ENCODE measurements around the gene TMEM271. TPM values are rescaled to one million over a fixed set of nuclear protein-coding genes. Genes with fewer than 3 reads are reported as not detected.

The TMEM271 gene
- total and polyA plus RNA-seq, 10 of the 15 experiments (the other 5 are each of a cell fraction or from before 2014, with no cell fraction given): not detected

- CTCF ChIA-PET: no interaction called here
Measured at GRCh38 chr4:577499-578450, 1.7 kb upstream of the TMEM271 start.

DNA sequence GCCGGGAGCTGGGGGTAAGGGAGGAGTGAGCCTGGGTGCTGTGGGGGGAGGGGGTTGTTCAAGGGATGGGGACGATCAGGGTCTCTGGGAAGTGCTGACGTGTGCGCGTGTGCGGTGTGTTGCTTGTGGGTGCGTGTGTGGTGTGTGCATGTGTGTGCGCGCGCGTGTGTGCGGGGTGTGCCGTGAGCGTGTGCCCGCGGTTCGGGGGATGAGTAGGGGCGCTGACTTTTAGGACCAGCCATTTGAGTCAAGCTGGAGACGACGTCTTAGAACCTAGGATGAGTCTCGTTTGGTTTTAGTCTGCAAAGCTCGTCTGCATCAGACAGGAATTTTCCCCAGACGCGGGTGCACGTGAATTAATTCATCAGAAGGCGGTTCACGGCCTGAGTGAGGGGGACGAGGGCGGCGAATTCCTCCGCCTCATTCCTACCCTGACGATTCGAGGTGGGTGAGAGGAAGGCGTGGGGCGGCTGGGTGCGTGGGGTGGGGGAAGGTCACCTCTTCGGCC is 950 bp upstream of the TMEM271 start:
- H4K20me1 ChIP-seq (ENCODE audit: control insufficient read depth, insufficient read depth): no peaks in the 10 kb centered on the region
- H3K27me3 ChIP-seq (replicated peaks in 1 of 2; ENCODE audit: control insufficient read depth in 2 of 2, insufficient read depth in 2 of 2, low read length in 1 of 2): no peaks in the 10 kb centered on the region; a peak in 1 of 4 replicates
- CTCF ChIA-PET: no interaction called here
- no peak overlapping the region for H3K9ac ChIP-seq (ENCODE audit: control insufficient read depth, insufficient read depth, low read length)
- SMC1A ChIA-PET (ENCODE audit: uncharacterized antibody, unreplicated experiment): no interaction called here
- POLR2A ChIA-PET: no interaction called here
- no peak overlapping the region for H3K27ac ChIP-seq (ENCODE audit: control insufficient read depth, insufficient read depth)
- intact Hi-C loops (cut with micrococcal nuclease; ENCODE audit: unreplicated experiment) (no loop called here), in situ Hi-C loops (cut with MboI) (no loop called here)
- RAD21 ChIA-PET (ENCODE audit: unreplicated experiment): no interaction called here
- ATAC-seq: no peak
- no peak for FAIRE-seq
- no peaks in the 10 kb centered on the region for H3K36me3 ChIP-seq (ENCODE audit: control insufficient read depth in 2 of 2, insufficient read depth in 2 of 2, low read length in 1 of 2)
- DNase-seq (ENCODE audit: low read depth, low spot score): no peak
- no peaks in the 10 kb centered on the region for H3K4me1 ChIP-seq (ENCODE audit: control insufficient read depth, insufficient read depth, low read length)
- TF ChIP-seq BCL3 (IDR thresholded peaks at IDR 0.05; ENCODE audit: borderline replicate concordance, insufficient read depth, low read depth, low read length, poor library complexity, severe bottlenecking) (no peak), CBX3 (IDR thresholded peaks at IDR 0.05; ENCODE audit: borderline replicate concordance, low read depth) (no peak), JUND (IDR thresholded peaks at IDR 0.05; ENCODE audit: low read depth, low read length) (no peak), RELB (IDR thresholded peaks at IDR 0.05; ENCODE audit: low read depth) (no peak), ATF3 (IDR thresholded peaks at IDR 0.05; ENCODE audit: borderline replicate concordance, extremely low read depth, low read depth, low read length) (no peak), TCF7 (IDR thresholded peaks at IDR 0.05; ENCODE audit: borderline replicate concordance) (no peak)
- H3K9me3 ChIP-seq (replicated peaks; ENCODE audit: control insufficient read depth, insufficient read depth, low read length): peaks cover 3% of the 10 kb centered on the region; the same call in 1 of the 3 replicates
- H3K79me2 ChIP-seq (ENCODE audit: control insufficient read depth, insufficient read depth, low read length): no peaks in the 10 kb centered on the region
- no peak overlapping the region for H2AFZ ChIP-seq (ENCODE audit: control insufficient read depth, low read depth, low read length)
- WGBS (ENCODE audit: insufficient coverage, insufficient replicate concordance, low lambda C conversion rate, missing lambda C conversion rate): 22% methylated on average over 26 of the region's 37 CpGs
- H3K4me3 ChIP-seq: no peak overlapping the region
- H3K4me2 ChIP-seq (ENCODE audit: control insufficient read depth, insufficient read depth): no peak overlapping the region
- BruUV-seq (replicated peaks): no TSS peak

More at GRCh38 chr4:577499-578450, 1.7 kb upstream of the TMEM271 start:
- BruUV-seq (replicated peaks): no TSS peak
- ATAC-seq: no peak
- ChIA-PET SMC1A (ENCODE audit: uncharacterized antibody, unreplicated experiment) (interaction anchor here (0.6 kb wide), 1 partner anchor 133 kb away, joined by 3 read pairs; no protein-coding TSS in a partner anchor), RAD21 (ENCODE audit: unreplicated experiment) (no interaction called here), POLR2A (no interaction called here)
- TF ChIP-seq, protein P1, sequence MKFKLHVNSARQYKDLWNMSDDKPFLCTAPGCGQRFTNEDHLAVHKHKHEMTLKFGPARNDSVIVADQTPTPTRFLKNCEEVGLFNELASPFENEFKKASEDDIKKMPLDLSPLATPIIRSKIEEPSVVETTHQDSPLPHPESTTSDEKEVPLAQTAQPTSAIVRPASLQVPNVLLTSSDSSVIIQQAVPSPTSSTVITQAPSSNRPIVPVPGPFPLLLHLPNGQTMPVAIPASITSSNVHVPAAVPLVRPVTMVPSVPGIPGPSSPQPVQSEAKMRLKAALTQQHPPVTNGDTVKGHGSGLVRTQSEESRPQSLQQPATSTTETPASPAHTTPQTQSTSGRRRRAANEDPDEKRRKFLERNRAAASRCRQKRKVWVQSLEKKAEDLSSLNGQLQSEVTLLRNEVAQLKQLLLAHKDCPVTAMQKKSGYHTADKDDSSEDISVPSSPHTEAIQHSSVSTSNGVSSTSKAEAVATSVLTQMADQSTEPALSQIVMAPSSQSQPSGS (IDR thresholded peaks at IDR 0.05; ENCODE audit: low read length): no peak
- no peak for TF ChIP-seq EZH2 (IDR thresholded peaks at IDR 0.05; ENCODE audit: borderline replicate concordance, control insufficient read depth, low read depth, low read length)
- no peak for TF ChIP-seq ZNF274 (IDR thresholded peaks at IDR 0.05; ENCODE audit: insufficient read depth, insufficient read length)
- TF ChIP-seq RUNX3 (IDR thresholded peaks at IDR 0.05; ENCODE audit: low read length): no peak
- Histone ChIP-seq H3K4me1 (ENCODE audit: control insufficient read depth, insufficient read depth, low read length) (no peaks in the 10 kb centered on the region), H2AFZ (ENCODE audit: control insufficient read depth, low read depth, low read length) (no peak overlapping the region), H3K36me3 (ENCODE audit: control insufficient read depth in 2 of 2, insufficient read depth in 2 of 2, low read length in 1 of 2) (no peaks in the 10 kb centered on the region), H4K20me1 (ENCODE audit: control insufficient read depth, insufficient read depth) (no peaks in the 10 kb centered on the region), H3K9ac (ENCODE audit: control insufficient read depth, insufficient read depth, low read length) (no peak overlapping the region), H3K4me3 (no peak overlapping the region), H3K27ac (ENCODE audit: control insufficient read depth, insufficient read depth) (no peak overlapping the region), H3K9me3 (replicated peaks; ENCODE audit: control insufficient read depth, insufficient read depth, low read length) (peaks cover 3% of the 10 kb centered on the region; the same call in 1 of the 3 replicates), H3K4me2 (ENCODE audit: control insufficient read depth, insufficient read depth) (no peak overlapping the region), H3K27me3 (replicated peaks in 1 of 2; ENCODE audit: control insufficient read depth in 2 of 2, insufficient read depth in 2 of 2, low read length in 1 of 2) (no peaks in the 10 kb centered on the region; a peak in 1 of 4 replicates), H3K79me2 (ENCODE audit: control insufficient read depth, insufficient read depth, low read length) (no peaks in the 10 kb centered on the region)
- intact Hi-C loops (cut with micrococcal nuclease; ENCODE audit: unreplicated experiment): no loop called here
- DNase-seq (ENCODE audit: low read depth, low spot score): no peak
- WGBS (ENCODE audit: insufficient coverage, insufficient replicate concordance, low lambda C conversion rate, missing lambda C conversion rate): 14% methylated on average over 52 of the region's 52 CpGs
- FAIRE-seq: no peak
- in situ Hi-C loops (cut with MboI): no loop called here
